CD4-positive, alpha-beta T cell treated with Interleukin-17A for 1 hour (primary cell): Measurements from ENCODE around the gene NT5M.
A peak's percentile ranks its signal among the peaks of the same experiment; 100 is the strongest.

Experiments
- DNase-seq: peaks from one replicate; pipeline ENCODE4 v3.0.0-alpha.2; 2020

Gene NT5M

DNA sequence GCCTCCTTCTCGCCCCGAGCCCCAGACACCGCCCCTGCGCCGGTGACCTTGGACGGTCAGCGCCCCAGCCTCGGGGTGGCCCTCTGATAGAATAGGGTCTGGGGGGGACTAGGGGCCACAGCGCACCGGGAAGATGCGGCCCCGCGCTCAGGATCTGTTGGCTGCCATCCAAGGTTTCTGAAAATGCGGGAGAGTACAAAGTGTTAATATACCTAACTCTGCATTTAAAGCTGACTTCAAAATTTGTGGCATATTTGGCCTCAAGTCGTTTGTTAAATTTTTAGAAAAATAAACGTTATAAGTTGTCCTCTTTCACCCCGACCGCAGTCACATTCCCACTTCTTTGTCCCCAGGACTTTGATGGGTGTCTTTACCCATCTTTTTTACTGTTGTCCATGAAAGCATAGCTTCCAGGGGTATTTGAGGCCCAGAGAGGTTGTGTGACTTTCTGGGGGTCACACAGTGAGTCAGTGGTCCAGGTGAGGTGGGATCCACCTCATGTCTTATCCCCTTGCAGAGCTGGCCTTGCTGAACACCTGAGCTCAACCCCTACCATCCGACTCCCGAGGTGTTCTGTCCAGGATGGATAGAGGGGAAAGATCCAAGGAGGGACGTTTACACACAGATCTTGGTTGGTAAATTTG is 796 bp downstream of the NT5M start:
- DNase-seq, result no peak

DNA sequence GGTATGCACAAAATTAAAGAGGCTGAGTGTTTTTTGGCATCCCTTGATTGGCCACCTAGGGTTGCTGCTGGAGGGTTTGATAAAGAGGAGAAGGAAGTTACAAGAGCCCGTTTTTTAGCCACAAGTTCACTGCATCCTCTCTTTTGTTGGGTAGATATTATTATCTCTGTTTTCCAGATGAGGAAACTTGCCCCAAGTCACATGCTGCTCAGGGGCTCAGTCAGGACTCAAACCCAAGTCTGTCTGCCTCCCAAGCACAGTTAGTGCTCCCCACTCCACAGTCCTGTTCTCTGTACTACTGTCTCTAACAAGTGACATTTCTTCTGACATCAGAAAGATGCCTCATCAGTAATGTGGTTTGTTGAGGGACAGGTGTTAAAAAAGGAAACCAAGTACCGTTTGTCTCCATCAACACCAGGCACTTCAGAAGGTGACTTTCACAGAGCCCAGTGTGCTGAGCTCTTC is 1.4 kb downstream of the NT5M start:
- peak; percentile 75 for DNase-seq

DNA sequence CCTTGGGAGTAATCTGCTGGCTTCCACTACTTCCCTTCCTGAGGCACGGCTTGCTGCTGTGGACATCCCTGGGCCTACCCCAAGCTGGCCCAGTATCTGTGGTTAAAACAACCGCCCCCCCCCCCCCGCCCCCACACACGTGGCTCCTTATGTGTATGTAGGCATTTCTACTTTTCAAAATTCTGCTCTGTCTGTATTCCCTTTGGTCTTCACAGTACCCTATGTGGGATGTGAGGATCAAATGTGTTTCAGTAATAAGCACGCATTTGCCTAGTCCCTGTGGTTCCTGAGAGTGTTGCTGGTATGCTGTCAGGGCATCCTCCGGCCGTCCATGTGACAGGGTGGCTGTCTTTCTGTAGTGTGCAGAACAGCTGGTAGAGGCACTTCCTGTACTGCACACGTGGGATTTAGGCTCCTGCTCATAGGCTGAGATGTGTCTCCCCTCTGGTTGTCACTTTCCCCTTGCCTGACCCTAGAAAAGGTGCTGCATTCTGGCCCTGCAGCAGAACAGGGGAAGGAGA is 2.2 kb downstream of the NT5M start:
- DNase-seq, result peak; percentile 79

DNA sequence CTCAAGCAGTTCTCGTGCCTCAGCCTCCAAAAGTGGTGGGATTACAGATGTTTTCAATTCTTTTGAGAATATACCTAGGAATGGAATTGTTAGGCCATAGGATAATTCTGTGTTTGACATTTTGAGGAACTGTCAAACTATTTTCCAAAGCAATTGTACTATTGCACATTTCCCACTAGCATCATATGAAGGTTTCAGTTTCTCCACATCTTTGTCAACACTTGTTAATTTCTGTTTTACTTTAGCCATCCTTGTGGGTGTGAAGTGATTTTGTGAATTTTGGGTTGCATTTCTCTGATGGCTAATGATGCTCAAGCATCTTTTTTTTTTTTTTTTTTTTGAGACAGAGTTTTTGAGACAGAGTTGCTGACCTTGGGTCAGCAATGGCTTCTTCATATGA is 6.2 kb downstream of the NT5M start:
- no peak for DNase-seq

DNA sequence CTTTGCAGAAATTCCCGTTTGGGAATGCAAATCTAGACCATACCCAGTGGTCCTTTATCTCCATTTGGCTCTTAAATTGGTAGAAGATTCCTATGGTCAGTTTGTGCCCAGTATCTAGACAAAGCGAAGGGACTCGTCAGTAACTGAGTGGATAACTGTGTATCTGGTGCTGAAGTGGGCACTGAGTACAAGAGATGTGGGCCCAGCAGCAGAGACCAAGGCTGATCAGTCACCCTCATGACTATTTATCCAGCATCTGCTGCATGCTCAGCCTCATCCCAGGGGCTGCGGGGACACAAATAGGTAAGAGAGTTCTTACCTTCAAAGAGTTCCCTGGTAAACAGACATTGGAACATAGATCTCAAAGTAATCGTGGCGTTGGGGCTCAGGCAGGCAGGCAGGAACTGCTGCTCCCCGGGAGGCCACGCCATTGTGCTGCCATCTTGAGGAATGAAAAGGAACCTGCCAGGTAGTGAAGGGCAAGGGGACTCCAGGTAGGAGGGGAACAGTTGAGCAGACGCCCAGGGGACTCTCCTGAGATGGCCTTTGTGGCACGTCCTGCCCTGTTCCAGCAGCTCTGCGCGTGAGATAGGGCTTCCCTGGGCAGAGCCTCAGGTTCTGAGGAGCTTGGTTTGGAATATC is 10.3 kb downstream of the NT5M start:
- peak; percentile 84 for DNase-seq

DNA sequence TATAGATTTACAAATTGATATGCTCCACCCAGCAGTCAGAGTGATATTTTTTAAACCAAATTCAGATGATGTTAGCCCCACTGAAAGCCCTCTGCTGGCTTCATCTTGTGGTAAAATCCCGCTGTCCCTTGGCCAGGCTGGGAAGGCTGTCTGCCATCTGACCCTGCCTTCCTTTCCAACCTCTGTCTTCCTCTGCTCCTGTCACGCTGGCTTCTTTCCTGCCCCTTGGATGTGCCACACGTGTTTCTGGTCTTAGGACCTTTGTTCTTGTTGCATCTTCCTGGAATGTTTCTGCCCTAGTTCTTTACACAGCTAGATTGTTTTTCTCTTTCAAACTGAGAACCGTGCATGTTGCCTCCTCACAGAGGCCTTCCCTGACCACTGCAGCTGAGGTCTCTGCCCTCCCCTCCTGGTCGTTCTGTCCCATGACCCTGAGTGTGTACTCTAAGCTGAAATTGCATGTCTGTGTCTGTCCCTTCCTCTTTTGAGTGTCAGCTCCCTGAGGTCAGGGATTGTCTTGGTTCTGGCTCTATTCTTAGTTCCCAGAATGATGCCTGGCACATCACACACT is 11.4 kb downstream of the NT5M start:
- DNase-seq, result no peak

DNA sequence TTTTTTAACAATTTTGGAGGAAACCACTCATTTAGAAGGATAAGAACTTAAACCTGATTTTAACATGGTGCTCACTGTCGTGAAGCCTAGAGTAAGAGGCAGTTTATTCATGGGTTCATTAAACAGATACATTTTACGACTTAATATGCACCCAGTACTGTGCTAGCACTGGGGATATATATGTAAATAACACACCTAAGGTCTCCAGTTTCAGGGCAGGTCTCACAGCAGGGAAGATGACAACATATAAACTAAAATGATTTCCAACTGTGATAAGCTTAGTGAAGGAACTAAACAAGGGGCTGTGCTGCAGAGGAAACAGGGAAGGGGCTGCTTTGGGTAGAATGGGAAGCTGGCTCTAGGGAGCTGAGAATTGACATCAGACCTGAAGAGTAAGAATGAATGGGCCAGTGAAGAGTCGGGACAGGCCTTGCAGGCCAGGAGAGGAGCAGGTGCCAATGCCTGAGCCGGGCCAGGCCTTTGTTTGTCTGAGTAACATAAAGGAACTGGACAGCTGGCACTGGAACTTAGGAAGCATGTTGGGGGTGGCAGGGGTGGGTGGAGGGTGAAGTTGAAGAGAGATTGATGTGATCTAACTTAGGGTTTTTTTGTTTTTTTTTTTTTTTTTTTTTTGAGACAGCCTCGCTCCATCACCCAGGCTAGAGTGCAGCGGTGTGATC is 12.1 kb downstream of the NT5M start:
- DNase-seq, result no peak

DNA sequence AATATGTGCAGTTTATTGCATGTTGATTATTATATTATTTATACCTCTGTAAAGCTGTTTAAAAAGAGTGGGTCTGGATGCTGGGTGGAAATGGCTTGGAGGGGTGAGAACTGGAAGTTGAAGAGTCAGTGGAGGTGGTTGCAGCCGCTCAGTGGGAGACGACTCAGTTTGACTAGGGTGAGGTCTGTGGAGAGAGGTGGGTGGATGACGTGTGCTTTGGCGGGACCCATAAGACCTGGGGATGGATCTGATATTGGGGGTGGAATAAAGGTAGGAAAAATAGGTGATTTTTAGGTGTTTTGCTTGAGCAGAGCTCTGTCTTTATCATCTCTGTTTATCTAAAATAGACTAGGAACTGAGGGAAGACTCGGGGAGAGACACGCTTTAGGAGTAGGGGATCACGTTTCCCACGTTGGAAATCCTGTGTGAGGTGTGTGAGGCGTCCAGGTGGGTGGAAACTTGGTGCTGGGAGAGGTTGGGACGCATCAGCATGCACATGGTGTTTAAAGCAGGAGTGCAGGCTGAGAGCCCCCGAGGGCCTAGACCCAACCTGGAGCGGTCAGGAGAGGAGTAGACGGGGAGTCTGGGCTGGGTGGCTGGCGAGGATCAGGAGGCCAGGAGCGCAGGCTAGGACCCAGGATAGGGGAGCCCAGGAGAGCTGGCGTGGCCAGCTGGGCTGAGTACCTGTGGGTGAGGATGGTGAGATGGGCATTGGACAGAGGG is 17.2 kb downstream of the NT5M start:
- no peak for DNase-seq

DNA sequence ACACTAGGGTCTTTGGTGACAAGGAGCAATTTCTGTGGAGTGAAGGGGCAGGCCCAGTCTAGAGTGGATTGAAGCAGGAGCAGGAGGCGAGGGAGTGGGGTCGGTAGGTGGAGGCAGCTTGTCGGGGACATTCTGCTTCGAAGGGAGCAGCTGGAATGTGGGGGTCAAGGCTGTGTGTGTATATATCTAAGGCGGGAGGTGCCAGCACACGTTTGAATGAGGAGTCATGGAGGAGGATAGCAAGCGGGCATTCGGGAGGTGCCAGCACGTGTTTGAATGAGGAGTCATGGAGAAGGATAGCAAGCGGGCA is 17.7 kb downstream of the NT5M start:
- DNase-seq, result no peak

DNA sequence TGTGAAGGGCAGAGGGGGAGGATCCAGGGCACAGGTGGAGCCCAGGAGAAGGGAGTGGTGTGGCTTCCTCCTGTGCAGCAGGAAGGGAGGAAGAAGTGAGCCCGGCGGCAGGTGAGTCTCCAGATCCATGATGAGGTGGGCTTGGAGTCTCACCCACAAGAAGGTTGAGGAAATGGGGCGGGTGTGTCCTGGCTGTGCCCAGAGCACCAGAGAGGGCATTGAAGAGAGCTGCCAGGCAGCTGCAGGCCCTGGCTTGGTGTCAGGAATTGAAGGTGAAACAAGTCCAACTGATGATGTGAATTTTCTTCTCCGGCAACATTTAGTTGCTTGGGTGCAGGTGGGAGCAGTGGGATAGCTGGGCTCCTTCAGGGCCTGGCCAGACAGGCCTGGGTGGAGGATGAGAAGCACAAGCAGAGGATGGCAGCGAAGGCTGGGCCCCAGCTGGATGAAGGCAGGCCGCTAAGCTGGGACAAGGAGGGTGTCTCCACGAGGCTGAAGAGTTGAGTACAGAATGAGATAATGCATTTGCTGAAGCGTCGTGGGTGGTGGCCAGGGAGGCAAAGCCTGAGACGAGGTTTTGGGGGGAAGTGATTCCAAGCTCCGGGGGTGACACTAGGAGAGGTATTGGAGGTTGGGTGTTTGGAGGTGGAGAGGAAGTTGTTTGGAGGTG is 18.3 kb downstream of the NT5M start:
- no peak for DNase-seq

DNA sequence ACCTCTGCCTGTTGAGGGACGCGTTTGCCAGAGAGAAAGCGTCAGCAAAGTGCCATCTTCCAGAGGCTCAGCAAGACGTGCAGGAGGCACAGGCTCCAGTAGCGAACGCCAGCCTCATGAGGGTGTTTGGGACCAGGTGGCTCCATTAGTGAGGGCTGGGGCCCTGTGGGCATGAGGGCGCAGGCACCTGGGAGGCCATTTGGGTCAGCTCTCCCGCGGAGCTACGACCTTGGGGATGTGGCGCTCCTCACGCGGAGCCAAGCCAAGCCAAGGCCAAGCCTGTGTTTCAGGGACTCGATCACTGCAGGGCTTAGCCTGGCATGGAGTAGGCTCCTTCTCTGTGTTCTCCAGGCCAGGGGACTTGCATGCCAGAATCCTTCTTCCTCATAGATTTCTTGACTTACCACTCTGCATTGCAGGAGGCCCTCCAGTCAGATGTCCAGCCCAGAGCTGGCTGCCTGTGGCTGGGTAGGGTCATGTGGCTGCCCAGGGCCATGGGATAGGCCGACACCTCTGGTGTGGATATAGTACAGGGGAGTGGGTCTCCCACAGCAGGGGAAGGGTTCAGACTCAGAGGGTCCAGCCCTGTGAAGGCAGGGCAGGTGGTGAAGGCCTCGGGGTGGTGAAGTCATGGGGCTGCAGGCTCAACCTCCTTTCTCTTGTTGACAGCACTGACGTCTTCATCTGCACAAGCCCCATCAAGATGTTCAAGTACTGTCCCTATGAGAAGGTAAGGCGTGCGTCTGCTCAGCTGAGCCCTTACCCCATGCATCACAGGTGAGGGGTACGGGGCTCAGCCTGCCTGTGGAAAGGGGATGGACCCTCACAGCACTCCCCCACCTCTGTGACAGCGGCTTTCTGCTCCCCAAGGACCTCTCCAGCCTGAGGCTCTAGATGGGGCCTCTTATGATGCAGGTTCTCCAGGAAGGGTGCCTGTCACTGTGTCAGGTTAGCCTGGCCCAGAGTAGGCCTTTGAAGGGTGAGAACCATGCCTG is 19.6 kb downstream of the NT5M start:
- DNase-seq, result no peak

DNA sequence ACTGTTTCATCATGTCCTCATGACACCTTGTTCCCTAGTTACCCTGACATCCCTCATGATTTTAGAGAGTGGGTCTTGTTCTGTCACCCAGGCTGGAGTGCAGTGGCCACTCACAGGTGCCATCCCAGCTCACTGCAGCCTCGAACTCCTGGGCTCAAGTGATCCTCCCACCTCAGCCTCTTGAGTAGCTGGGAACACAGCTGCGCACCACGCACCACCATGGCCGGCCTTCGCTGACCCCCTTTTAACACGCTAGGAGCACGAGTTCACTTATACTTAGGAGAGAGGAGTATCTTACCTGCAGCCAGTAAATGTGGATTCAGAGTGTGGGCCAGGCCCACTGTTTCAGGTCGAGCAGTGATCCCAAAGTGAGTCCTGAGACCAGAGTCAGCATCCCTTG is 21.4 kb downstream of the NT5M start:
- DNase-seq, result no peak

DNA sequence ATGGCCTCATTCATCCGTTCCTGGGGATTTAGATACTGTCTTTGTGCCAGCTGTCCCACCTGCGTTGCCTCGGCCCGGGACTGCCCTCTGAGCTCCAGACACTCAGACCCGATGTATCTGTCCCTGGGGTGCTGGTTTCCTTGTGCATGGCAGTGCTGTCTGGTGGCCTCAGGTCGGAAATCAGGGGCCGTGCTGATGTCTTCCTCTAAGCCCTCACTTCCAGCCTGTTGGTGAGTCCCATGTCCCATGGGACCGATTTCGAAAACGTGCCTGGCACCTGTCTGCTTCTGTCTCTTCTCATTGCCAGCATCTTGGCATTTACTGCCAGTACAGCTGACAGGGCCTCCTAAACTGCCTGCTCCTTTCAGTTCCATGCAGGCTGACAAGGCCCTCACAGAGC is 22.1 kb downstream of the NT5M start:
- no peak for DNase-seq

DNA sequence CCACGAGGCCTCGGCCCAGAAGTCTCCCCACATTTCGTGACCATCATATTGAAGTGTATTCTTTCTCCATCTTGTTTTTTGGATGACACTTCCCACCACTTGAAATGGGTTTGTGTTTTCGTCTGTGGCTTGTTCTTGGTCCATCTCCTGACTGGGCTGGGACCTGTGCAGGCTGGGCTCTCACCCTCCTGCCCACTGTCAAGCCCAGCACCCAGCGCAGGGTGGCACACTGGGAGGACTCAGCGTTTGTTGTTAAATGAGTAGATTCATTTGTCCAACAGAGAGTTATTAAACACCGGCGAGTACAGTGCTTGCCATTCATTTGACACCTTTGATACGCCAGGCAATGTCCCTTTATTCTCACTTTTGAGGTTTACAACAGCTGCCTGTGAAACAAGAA is 22.6 kb downstream of the NT5M start:
- DNase-seq, result no peak

DNA sequence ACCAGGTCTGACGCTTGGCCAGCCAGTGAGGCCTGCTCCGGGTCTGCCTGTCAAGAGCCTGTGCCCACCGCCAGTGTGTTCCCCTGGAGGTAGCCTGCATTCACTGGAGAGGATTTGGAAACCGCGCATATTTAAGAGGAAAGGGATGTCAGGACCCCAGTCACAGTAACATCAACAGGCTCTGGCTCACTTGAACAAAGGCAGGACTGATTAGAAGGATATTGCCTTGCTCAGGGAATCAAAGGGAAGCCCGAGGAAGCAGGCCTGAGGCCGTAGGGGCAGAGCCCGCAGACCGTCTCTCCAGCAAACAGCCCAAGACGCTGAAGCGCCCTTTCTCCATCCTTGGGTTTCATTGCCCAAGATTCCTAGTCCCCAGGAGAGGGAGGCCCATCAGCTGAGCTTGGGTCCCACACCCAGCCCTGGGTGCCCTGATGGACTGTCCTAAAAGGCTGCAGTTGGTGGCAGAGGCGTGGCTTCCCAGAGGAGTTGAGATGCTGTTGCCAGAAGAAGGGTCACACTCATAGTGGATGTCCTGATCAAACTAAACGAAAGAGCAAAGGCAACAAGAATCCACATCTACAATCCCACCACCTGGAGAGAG is 23.2 kb downstream of the NT5M start:
- no peak for DNase-seq

DNA sequence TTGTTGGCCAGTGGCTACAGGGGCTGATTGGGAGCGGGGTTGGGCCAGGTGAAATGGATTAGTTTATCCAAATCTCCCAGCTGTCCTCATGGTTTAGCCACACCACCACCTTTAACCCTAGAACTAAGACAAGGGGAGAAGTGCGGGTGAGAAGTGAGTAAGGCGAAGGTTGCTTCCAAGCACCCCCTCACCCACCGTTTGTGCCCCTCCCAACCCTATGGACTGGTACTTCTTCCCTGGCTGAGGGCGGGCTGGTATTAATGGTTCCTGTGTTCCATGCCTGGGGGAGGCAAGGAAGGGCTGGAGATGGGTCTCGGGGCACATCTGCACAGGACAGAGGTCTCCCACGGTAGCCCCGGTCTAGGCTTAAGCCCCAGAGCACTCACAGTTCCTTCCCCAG is 25.1 kb downstream of the NT5M start:
- no peak for DNase-seq

DNA sequence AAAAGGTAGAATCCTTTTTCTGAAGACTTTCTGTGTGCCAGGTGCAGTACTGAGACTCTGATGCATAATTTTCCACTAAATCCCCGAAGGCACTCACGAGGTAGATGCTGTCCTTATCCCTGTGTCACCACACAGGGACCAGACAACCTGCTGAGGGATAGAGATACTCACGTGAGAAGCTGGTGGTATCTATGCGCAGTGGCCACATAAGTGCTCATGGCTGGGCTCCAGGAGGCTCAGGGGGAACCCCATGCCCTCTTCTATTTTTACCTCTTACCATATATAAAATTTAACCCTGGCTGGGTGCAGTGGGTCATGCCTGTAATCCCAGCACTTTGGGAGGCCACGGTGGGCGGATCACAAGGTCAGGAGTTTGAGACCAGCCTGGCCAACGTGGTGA is 38.3 kb downstream of the NT5M start:
- DNase-seq, result no peak

DNA sequence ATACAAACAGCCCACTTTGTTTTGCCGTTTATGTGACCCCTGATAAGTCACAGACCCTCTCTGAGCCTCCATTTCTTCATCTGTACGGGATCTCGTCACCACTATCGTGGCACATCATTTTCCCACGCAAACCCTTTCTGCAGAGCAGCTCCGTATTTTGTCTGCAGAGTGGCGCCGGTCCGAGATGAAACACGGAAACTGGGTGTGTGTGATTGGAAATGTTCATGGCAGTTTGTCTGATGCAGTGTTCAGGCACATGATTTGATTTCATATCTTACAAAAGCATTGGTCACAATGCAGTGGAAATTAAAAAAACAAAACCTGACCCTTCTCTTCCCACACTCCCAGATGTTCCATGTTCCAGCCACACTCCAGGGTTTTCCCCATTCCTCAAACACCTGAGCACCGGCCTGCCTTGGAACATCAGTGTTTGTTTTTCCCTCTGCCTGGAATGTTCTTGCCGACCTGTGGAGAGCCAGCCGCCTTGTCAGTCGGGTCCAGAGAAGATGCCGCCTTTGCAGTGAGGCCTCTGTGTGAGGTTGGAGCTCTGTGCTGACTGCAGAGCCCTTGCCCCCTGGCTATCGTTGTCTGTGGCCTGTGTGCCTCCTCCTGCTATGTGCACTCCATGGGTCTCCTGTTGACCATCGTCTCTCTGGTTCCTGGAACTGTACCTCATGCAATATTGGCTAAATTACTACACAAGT is 39.2 kb downstream of the NT5M start:
- DNase-seq, result no peak

DNA sequence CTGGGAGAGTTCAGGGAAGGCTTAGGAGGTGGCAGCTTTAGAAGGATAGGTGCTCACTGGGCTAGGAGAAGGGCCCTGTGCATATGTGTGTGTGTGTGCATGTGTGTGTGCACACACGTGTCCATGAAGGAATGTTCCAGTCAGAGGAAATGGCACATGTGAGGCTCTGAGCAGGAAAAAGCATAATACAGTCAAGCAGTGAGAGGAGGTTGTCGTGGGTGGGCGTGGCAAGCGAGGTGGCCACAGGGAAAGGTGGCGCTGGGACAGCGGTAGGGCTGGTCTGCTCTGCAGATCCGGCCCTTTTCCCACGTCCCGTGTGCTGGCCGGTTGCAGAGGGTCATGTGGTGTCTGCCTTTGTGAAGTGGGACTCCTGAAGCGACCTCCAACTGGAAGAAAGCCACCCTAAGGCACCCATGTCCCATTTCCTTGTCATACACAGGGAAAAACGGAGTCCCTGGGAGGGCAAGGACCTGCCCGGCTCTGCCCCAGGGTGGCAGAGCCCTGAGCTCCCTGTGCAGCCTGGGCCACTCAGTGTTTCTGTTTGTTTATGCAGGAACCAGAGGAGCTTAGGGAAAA is 40.1 kb downstream of the NT5M start:
- DNase-seq, result no peak

DNA sequence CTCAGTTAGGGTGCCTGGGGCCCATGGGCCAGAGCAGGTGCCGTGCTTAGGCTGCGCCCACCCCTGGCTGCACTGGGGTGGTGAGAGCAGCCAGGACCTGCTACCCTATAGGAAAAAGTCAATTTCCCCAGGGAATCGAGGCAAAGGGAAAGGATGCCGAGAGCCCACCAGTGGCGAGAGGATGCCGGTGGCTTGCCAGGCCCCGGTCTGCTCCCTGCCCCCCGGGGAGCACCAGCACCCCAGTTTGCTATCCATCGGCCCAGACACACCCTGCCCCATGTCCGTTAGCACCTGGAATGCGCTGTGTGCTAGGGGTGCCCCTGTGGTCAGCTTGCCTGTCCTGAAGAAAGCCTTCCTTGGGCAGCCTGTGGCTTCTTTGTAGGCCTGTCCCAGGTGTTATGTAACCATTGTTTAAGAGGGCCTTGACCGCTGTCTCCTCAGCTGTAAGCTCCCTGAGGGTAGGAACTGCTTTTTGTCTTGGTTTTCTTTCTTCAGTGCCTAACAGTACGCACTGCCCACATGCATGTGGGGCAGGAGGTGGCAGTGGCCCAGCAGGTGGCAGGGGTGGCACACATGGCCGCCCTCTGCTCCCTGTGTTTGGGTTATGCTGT is 40.8 kb downstream of the NT5M start:
- DNase-seq, result no peak
